GM12878 (cell line): Measurements from ENCODE around the gene RAD51B. TPM values are rescaled to one million over a fixed set of nuclear protein-coding genes. Genes with fewer than 3 reads are reported as not detected.
A peak's percentile ranks its signal among the peaks of the same experiment; 100 is the strongest.

ENCODE experiments used
- ATAC-seq: fragments of 200-7000 bp; cut with Tn5 transposase; 3 replicates; pipeline ENCODE4 v1.9.1; 2020; ENCODE audit warnings: mild to moderate bottlenecking, moderate library complexity
- BruUV-seq: library from RNA; stranded (reverse); fragments of 400-500 nt; replicated peaks from 2 replicates; lab custom pipeline; 2021; lab: Mats Ljungman, UMichigan
- CTCF ChIA-PET: fragments of 300-600 bp; sonication (Branson Sonifier 250); formaldehyde crosslinking; extraction: SDS; loops from one replicate; lab custom pipeline; 2021; ENCODE audit warnings: inconsistent platforms; lab: Yijun Ruan, JAX
- POLR2A ChIA-PET: fragments of 350-600 bp; formaldehyde crosslinking; extraction: SDS; loops from one replicate; lab custom pipeline; 2021; ENCODE audit warnings: inconsistent platforms; lab: Charles Lee
- RAD21 ChIA-PET: fragments of 300-600 bp; sonication (Branson Sonifier 250); formaldehyde crosslinking; loops from one replicate; lab custom pipeline; 2023; ENCODE audit warnings: antibody characterized with exemption; ENCODE audit not compliant: unreplicated experiment; lab: Charles Lee
- SMC1A ChIA-PET: fragments of 300-600 bp; sonication (Branson Sonifier 250); formaldehyde crosslinking; loops from one replicate; lab custom pipeline; 2023; ENCODE audit not compliant: unreplicated experiment, uncharacterized antibody; lab: Charles Lee
- DNase-seq: peaks from one replicate; pipeline ENCODE4 v3.0.0-alpha.2; 2011; ENCODE audit warnings: low read depth, low spot score
- FAIRE-seq: peaks from 3 replicates; lab custom pipeline; 2011; peaks lifted over from hg19 to GRCh38; lab: Jason Lieb, UNC
- H2AFZ ChIP-seq: 2 replicates; pipeline ENCODE4 v1.6.0; 2011; ENCODE audit warnings: low read depth, low read length, control low read depth; ENCODE audit not compliant: control insufficient read depth
- H3K27ac ChIP-seq: 2 replicates; pipeline ENCODE4 v1.5.1; 2011; ENCODE audit warnings: control low read depth; ENCODE audit not compliant: control insufficient read depth, insufficient read depth
- H3K27me3 ChIP-seq, 2 experiments: replicated peaks in 1 of 2; 2 replicates each; pipeline versions ENCODE4 v1.6.0 to v1.6.1; 2011; ENCODE audit warnings: low read length in 1 of 2; ENCODE audit not compliant: control insufficient read depth in 2 of 2, insufficient read depth in 2 of 2
- H3K36me3 ChIP-seq, 2 experiments: 2 replicates each; pipeline ENCODE4 v1.5.1; 2011; ENCODE audit warnings: low read length in 1 of 2; ENCODE audit not compliant: control insufficient read depth in 2 of 2, insufficient read depth in 2 of 2
- H3K4me1 ChIP-seq: 2 replicates; pipeline ENCODE4 v1.6.1; 2011; ENCODE audit warnings: mild to moderate bottlenecking, low read length, moderate library complexity, mixed read lengths; ENCODE audit not compliant: control insufficient read depth, insufficient read depth
- H3K4me2 ChIP-seq: 2 replicates; pipeline ENCODE4 v1.6.0; 2011; ENCODE audit warnings: control low read depth; ENCODE audit not compliant: control insufficient read depth, insufficient read depth
- H3K4me3 ChIP-seq: fragments of 200-600 bp; sonication (generic); 2 replicates; pipeline ENCODE4 v1.5.1; 2016
- H3K79me2 ChIP-seq: 2 replicates; pipeline ENCODE4 v1.6.0; 2011; ENCODE audit warnings: low read length; ENCODE audit not compliant: control insufficient read depth, insufficient read depth
- H3K9ac ChIP-seq: 2 replicates; pipeline ENCODE4 v1.8.0; 2011; ENCODE audit warnings: low read length, control low read depth, mixed read lengths; ENCODE audit not compliant: control insufficient read depth, insufficient read depth
- H3K9me3 ChIP-seq: replicated peaks from 3 replicates; pipeline ENCODE4 v1.5.1; 2011; ENCODE audit warnings: mild to moderate bottlenecking, low read length; ENCODE audit not compliant: control insufficient read depth, insufficient read depth
- H4K20me1 ChIP-seq: 2 replicates; pipeline ENCODE4 v1.6.0; 2011; ENCODE audit not compliant: control insufficient read depth, insufficient read depth
- CBFB ChIP-seq: IDR thresholded peaks from 2 replicates; pipeline ENCODE4 v1.6.1; 2016; ENCODE audit warnings: antibody characterized with exemption, low read depth
- CTCF ChIP-seq, 3 experiments: IDR thresholded peaks in 2 of 3; conservative IDR thresholded peaks in 1 of 3; 2 replicates each; pipeline ENCODE4 v1.5.1; 2011; ENCODE audit warnings: low read depth in 3 of 3, low read length in 3 of 3, mild to moderate bottlenecking in 3 of 3, control low read depth in 2 of 3, moderate library complexity in 2 of 3, inconsistent platforms in 1 of 3, mixed read lengths in 1 of 3; ENCODE audit not compliant: control insufficient read depth in 2 of 3, insufficient read depth in 1 of 3; ENCODE audit errors: extremely low read depth in 1 of 3
- HSF1 ChIP-seq: fragments of 150-350 bp; IDR thresholded peaks from 2 replicates; pipeline ENCODE4 v1.6.1; 2014; ENCODE audit warnings: mild to moderate bottlenecking, low read depth, low read length
- IRF4 ChIP-seq: IDR thresholded peaks from 2 replicates; pipeline ENCODE4 v1.6.1; 2011; ENCODE audit warnings: low read depth, low read length
- NRF1 ChIP-seq: conservative IDR thresholded peaks from 2 replicates; pipeline ENCODE4 v1.6.1; 2011; ENCODE audit warnings: mild to moderate bottlenecking, low read depth, low read length, improper control_type of control experiment
- RAD21 ChIP-seq: IDR thresholded peaks from 2 replicates; pipeline ENCODE4 v1.6.1; 2011; ENCODE audit warnings: mild to moderate bottlenecking, low read depth, low read length, moderate library complexity; ENCODE audit not compliant: insufficient read depth
- ZBTB11 ChIP-seq: fragments of 450-650 bp; formaldehyde crosslinking; IDR thresholded peaks from 2 replicates; pipeline ENCODE4 v1.5.0; 2022; ENCODE audit warnings: mild to moderate bottlenecking, missing genetic modification characterization
- WGBS: methylation state at CpG from one replicate; pipeline ENCODE4 v1.1.6; 2016; ENCODE audit warnings: low lambda C conversion rate; ENCODE audit not compliant: insufficient replicate concordance, insufficient coverage; ENCODE audit errors: missing lambda C conversion rate; 5-methylcytosine and 5-hydroxymethylcytosine counted together
- in situ Hi-C: fragments of 300-500 bp; cut with MboI; formaldehyde crosslinking; loops from 9 replicates; pipeline ENCODE4 v1.14.3; 2018; ENCODE audit warnings: mixed read lengths
- intact Hi-C: fragments of 100-400 bp; cut with micrococcal nuclease; formaldehyde crosslinking; loops from one replicate; pipeline ENCODE4 v1.14.2; 2022; ENCODE audit not compliant: unreplicated experiment
- polyA plus RNA-seq, 11 experiments: library from polyadenylated mRNA; depleted of rRNA in 4 of 11; unstranded in 6 of 11; stranded (reverse) in 5 of 11; fragments of >200 nt; fragmentation: Nextera tagmentation in 4 of 11; fragmentation: Illumina TruSeq in 1 of 11; extraction: Ambion mirVana in 4 of 11; extraction: Trizol in 1 of 11; gene quantifications; 1 replicate in 1 of 11; 2 replicates in 10 of 11; pipeline versions ENCODE4 v1.2.1 to v1.2.3, GENCODE V29; 2011 to 2016; ENCODE audit warnings: inconsistent platforms in 2 of 11, missing spikeins in 2 of 11, low read depth in 1 of 11
- total RNA-seq, 4 experiments: library from RNA; depleted of rRNA in 3 of 4; stranded (reverse); fragments of >200 nt in 3 of 4; fragmentation: Illumina TruSeq in 1 of 4; extraction: Trizol in 1 of 4; gene quantifications; 2 replicates each; pipeline versions ENCODE4 v1.2.1 to v1.2.3, GENCODE V29; 2013 to 2021

The RAD51B gene
- total and polyA plus RNA-seq, 10 of the 15 experiments (the other 5 are each of a cell fraction or from before 2014, with no cell fraction given), result 9.8 to 26.8 (median 21.3) TPM

GRCh38 chr14:68074765-68075381 lies 255.3 kb downstream of the RAD51B start:
- Histone ChIP-seq H3K9ac (no peak overlapping the region), H3K36me3 (no peaks in the 10 kb centered on the region), H3K27me3 (no peaks in the 10 kb centered on the region), H3K79me2 (no peaks in the 10 kb centered on the region), H2AFZ (no peak overlapping the region), H4K20me1 (no peaks in the 10 kb centered on the region), H3K9me3 (peaks cover 8% of the 10 kb centered on the region), H3K4me1 (no peaks in the 10 kb centered on the region), H3K4me3 (no peak overlapping the region), H3K27ac (no peak overlapping the region), H3K4me2 (no peak overlapping the region)
- in situ Hi-C loops, result no loop called here
- FAIRE-seq, result no peak
- ChIA-PET SMC1A (no interaction called here), RAD21 (no interaction called here), CTCF (interaction anchor here (0.9 kb wide), 2 partner anchors 10 to 130 kb away, joined by 4 read pairs; no protein-coding TSS in a partner anchor), POLR2A (no interaction called here)
- no TSS peak for BruUV-seq
- ATAC-seq, result no peak
- intact Hi-C loops, result no loop called here
- TF ChIP-seq HSF1 (no peak), ZBTB11 (CRISPR knock-in tag) (no peak), CTCF (IDR thresholded peaks at IDR 0.05 in 2 of 3, conservative IDR thresholded peaks at IDR 0.05 in 1 of 3; ENCODE audit: control insufficient read depth in 2 of 3, extremely low read depth in 1 of 3, insufficient read depth in 1 of 3, low read depth in 3 of 3, low read length in 3 of 3) (0 out of 6 replicates have a peak, but pooled peaks of 1 of the 3 experiments have one; percentile 5), NRF1 (no peak), IRF4 (no peak), CBFB (no peak), RAD21 (peak; percentile 53)
- no peak for DNase-seq
- WGBS, result 47% methylated on average over 3 of the region's 3 CpGs
